GM21528 (cell line): ENCODE results near the gene GRK5.

ENCODE experiments used
- ATAC-seq: cut with Tn5 transposase; IDR thresholded peaks from one replicate; pipeline ENCODE4 v1.9.1; 2021; ENCODE audit warnings: mild to moderate bottlenecking, moderate library complexity; ENCODE audit not compliant: unreplicated experiment, low FRiP score

GRK5 gene

GRCh38 chr10:119483839-119484238, 276.5 kb downstream of the GRK5 start:
- ATAC-seq: no peak

- no peak for ATAC-seq
These were observed 281.3 kb downstream of the GRK5 start for GRCh38 chr10:119488675-119489074.

GRCh38 chr10:119489991-119490326, 282.6 kb downstream of the GRK5 start:
- ATAC-seq: no peak

- no peak for ATAC-seq
These were observed 284.8 kb downstream of the GRK5 start for GRCh38 chr10:119491966-119492757.

- no peak for ATAC-seq
These were observed 285.8 kb downstream of the GRK5 start for GRCh38 chr10:119493155-119493554.

- no peak for ATAC-seq
These were observed 287.1 kb downstream of the GRK5 start for GRCh38 chr10:119494236-119495020.

- ATAC-seq: no peak
These were observed 287.7 kb downstream of the GRK5 start for GRCh38 chr10:119495021-119495505.

GRCh38 chr10:119495545-119495944, 288.2 kb downstream of the GRK5 start:
- no peak for ATAC-seq

- peak; percentile 76 for ATAC-seq
These were observed 288.9 kb downstream of the GRK5 start for GRCh38 chr10:119496273-119496672.

- ATAC-seq: no peak
These were observed 289.9 kb downstream of the GRK5 start for GRCh38 chr10:119497243-119497642.

- ATAC-seq: no peak
These were observed 291.7 kb downstream of the GRK5 start for GRCh38 chr10:119498889-119499676.

GRCh38 chr10:119499677-119500002, 292.3 kb downstream of the GRK5 start:
- no peak for ATAC-seq

- no peak for ATAC-seq
These were observed 292.9 kb downstream of the GRK5 start for GRCh38 chr10:119500123-119500795.

GRCh38 chr10:119500821-119501220, 293.4 kb downstream of the GRK5 start:
- ATAC-seq: no peak

GRCh38 chr10:119501690-119502089, 294.3 kb downstream of the GRK5 start:
- ATAC-seq: no peak

- no peak for ATAC-seq
These were observed 294.8 kb downstream of the GRK5 start for GRCh38 chr10:119502209-119502608.

- no peak for ATAC-seq
These were observed 295.3 kb downstream of the GRK5 start for GRCh38 chr10:119502618-119503155.

- ATAC-seq: no peak
These were observed 296.4 kb downstream of the GRK5 start for GRCh38 chr10:119503821-119504220.

GRCh38 chr10:119504651-119505050, 297.3 kb downstream of the GRK5 start:
- ATAC-seq: no peak

GRCh38 chr10:119505131-119505551, 297.8 kb downstream of the GRK5 start:
- no peak for ATAC-seq
